Measurements from ENCODE around the gene FNBP1L. TPM values are rescaled to one million over a fixed set of nuclear protein-coding genes. Genes with fewer than 3 reads are reported as not detected.

FNBP1L gene
- total RNA-seq, 8 experiments from 2014 or later: 4.8 to 189 (median 125) TPM

GRCh38 chr1:93573940-93574469 is 126.1 kb downstream of the FNBP1L start:
- no peak overlapping the region for H3K27ac ChIP-seq
- H3K4me1 ChIP-seq (replicated peaks in 1 of 2): peaks cover 5 to 13% of the 10 kb centered on the region in 2 donors
- ATAC-seq (replicated peaks in 6 of 8): no peak
- in situ Hi-C loops (cut with MboI; ENCODE audit: low pct_unique_long_range_greater_than_20kb in 2 of 9, low sequenced_read_pairs in 9 of 9, unreplicated experiment in 9 of 9): no loop called here
- WGBS, 10 experiments: 64 to 100% (median 86%) methylated on average over 1 of the region's 1 CpG; no CpG with 5 or more reads in 5 of the 10 experiments
- H3K4me3 ChIP-seq: no peak overlapping the region

DNA sequence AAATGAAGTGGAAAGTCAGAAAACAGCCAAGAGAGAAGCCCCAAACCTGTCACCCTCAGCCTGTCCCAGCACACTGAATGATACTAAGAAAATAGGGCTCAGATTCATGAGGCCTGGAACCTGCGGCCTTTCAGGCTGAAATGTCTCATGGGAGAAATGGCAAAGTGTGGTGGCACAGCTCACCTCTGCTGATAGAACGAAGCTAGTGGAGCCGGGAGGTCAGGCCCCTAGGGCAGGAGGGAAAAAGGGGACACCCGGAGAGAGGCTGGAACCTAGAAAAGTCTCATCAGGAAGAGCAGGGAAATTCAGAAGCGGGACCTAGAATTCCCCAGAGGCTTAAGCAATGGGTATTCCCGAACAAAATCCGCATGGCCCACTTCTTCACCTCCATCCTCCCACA is 126.6 kb downstream of the FNBP1L start:
- no peak for ATAC-seq (replicated peaks in 6 of 8)
- WGBS, 10 experiments: 86 to 100% (median 94%) methylated on average over 2 to 7 of the region's 7 CpGs; no CpG with 5 or more reads in 3 of the 10 experiments
- H3K27ac ChIP-seq: no peak overlapping the region
- in situ Hi-C loops (cut with MboI; ENCODE audit: low pct_unique_long_range_greater_than_20kb in 2 of 9, low sequenced_read_pairs in 9 of 9, unreplicated experiment in 9 of 9): no loop called here
- no peak overlapping the region for H3K4me3 ChIP-seq
- H3K4me1 ChIP-seq (replicated peaks in 1 of 2): peaks cover 5 to 13% of the 10 kb centered on the region in 2 donors

DNA sequence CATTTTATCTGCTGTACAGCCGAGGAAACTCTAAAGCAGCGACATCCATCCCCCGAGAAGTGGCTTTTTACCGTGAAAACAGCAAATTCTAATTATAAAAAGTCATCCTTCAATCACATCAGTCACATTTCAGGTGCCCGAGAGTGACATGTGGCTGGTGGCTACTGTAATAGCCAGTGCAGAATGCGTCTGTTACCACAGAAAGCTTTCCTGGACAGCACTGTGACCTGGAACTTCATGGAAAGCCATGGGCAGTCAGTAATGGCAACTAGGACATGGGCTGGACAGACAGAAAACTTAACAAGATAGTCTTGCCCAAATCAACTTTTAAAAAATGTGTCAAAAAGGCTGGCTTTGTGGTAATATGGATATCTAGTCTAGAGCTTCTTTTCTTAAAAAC is 127.1 kb downstream of the FNBP1L start:
- in situ Hi-C loops (cut with MboI; ENCODE audit: low pct_unique_long_range_greater_than_20kb in 2 of 9, low sequenced_read_pairs in 9 of 9, unreplicated experiment in 9 of 9): loop anchor here in 1 of 9 experiments (25.0 kb wide), 2 partner anchors 113 to 263 kb away; no protein-coding TSS in a partner anchor
- H3K4me1 ChIP-seq (replicated peaks in 1 of 2): peaks cover 5 to 13% of the 10 kb centered on the region in 2 donors
- no peak overlapping the region for H3K27ac ChIP-seq
- no peak for ATAC-seq (replicated peaks in 6 of 8)
- WGBS, 10 experiments: 60 to 97% (median 89%) methylated on average over 1 to 6 of the region's 6 CpGs; no CpG with 5 or more reads in 3 of the 10 experiments
- no peak overlapping the region for H3K4me3 ChIP-seq

- peaks cover 5 to 13% of the 10 kb centered on the region in 2 donors for H3K4me1 ChIP-seq (replicated peaks in 1 of 2)
- 60 to 87% (median 84%) methylated on average over 1 to 8 of the region's 10 CpGs; no CpG with 5 or more reads in 2 of the 10 experiments for WGBS, 10 experiments
- peak overlapping the region in 1 of 2 donors; percentile 3 for H3K27ac ChIP-seq
- ATAC-seq (replicated peaks in 6 of 8): peak in 5 of 8 experiments; percentile 55 to 77 (median 64)
- H3K4me3 ChIP-seq: no peak overlapping the region
- in situ Hi-C loops (cut with MboI; ENCODE audit: low pct_unique_long_range_greater_than_20kb in 2 of 9, low sequenced_read_pairs in 9 of 9, unreplicated experiment in 9 of 9): loop anchor here in 1 of 9 experiments (25.0 kb wide), 2 partner anchors 113 to 263 kb away; no protein-coding TSS in a partner anchor
Measured at GRCh38 chr1:93575621-93576284, 127.8 kb downstream of the FNBP1L start.

- peak overlapping the region in 1 of 2 donors; percentile 3 for H3K27ac ChIP-seq
- in situ Hi-C loops (cut with MboI; ENCODE audit: low pct_unique_long_range_greater_than_20kb in 2 of 9, low sequenced_read_pairs in 9 of 9, unreplicated experiment in 9 of 9): loop anchor here in 1 of 9 experiments (25.0 kb wide), 2 partner anchors 114 to 264 kb away; no protein-coding TSS in a partner anchor
- WGBS, 10 experiments: 33 to 80% (median 67%) methylated on average over 3 to 9 of the region's 9 CpGs; no CpG with 5 or more reads in 2 of the 10 experiments
- peaks cover 5 to 13% of the 10 kb centered on the region in 2 donors for H3K4me1 ChIP-seq (replicated peaks in 1 of 2)
- peak in 5 of 8 experiments; percentile 65 to 80 (median 70) for ATAC-seq (replicated peaks in 6 of 8)
- no peak overlapping the region for H3K4me3 ChIP-seq
Measured at GRCh38 chr1:93576346-93576745, 128.4 kb downstream of the FNBP1L start.

DNA sequence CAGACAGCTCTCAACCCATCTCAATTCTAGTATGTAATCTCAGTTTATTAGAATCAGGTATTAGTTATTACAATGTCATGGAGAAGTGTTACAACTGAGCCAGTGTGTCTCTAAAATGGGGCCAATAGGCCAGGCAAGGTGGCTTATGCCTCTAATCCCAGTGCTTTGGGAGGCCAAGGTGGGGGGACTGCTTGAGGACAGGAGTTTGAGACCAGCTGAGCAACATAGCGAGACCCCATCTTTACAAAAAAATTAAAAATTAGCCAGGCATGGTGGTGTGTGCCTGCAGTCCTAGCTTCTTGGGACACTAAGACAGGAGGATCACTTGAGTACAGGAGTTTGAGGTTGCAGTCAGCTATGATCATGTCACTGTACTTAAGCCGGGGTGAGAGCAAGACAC is 128.8 kb downstream of the FNBP1L start:
- Histone ChIP-seq H3K4me3 (no peak overlapping the region), H3K27ac (no peak overlapping the region), H3K4me1 (replicated peaks in 1 of 2) (peaks cover 5 to 13% of the 10 kb centered on the region in 2 donors)
- no peak for ATAC-seq (replicated peaks in 6 of 8)
- in situ Hi-C loops (cut with MboI; ENCODE audit: low pct_unique_long_range_greater_than_20kb in 2 of 9, low sequenced_read_pairs in 9 of 9, unreplicated experiment in 9 of 9): loop anchor here in 1 of 9 experiments (25.0 kb wide), 2 partner anchors 114 to 264 kb away; no protein-coding TSS in a partner anchor
- WGBS, 10 experiments: 60 to 100% (median 96%) methylated on average over 1 to 2 of the region's 2 CpGs; no CpG with 5 or more reads in 4 of the 10 experiments

DNA sequence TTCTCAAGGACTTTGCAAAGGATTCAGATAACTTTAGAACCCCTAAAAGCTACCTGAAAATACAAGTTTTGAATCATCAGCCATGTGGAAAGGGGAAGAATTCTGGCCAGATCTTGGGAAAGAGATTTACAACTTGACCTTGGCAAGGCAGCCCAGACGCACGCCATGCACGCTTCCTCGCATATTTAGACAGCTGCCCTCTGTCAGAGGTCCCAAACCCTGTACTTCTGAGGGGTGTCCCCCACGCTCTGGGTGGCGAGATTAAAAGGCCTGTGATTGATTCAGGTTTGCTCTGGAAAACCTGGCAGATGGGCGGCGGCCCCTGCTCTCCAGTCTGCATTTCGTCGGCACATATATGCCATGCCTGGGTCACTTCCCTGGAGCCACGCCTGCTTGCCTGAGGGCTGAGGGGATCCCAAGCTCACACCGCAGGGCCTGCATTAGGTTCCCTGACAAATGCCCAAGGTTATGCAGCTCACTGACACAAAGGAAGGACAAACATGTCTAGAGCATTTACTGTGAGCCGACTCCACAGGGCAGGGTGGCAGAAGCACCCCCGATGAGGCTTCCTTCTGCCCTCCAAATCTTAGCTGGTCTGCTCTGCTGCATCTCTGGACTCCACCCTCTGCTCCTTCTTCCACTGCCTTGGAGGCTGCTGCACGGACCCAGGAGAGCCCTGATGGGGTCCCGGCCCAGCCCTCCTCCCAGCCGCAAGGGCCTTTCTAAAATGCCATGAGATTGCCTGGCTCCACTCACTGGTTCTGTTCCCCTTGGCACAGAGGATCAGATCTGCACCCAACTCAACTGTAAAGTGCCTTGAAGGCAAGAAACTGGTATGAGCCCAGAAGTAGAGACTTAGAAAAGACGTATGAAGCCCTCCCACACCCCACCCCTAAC is 129.9 kb downstream of the FNBP1L start:
- in situ Hi-C loops (cut with MboI; ENCODE audit: low pct_unique_long_range_greater_than_20kb in 2 of 9, low sequenced_read_pairs in 9 of 9, unreplicated experiment in 9 of 9): loop anchor here in 1 of 9 experiments (25.0 kb wide), 2 partner anchors 115 to 265 kb away; no protein-coding TSS in a partner anchor
- Histone ChIP-seq H3K4me1 (replicated peaks in 1 of 2) (peaks cover 5 to 13% of the 10 kb centered on the region in 2 donors), H3K4me3 (no peak overlapping the region), H3K27ac (no peak overlapping the region)
- 51 to 100% (median 93%) methylated on average over 1 to 15 of the region's 18 CpGs; no CpG with 5 or more reads in 3 of the 10 experiments for WGBS, 10 experiments
- peak in 3 of 8 experiments; percentile 43 to 72 (median 49) for ATAC-seq (replicated peaks in 6 of 8)

GRCh38 chr1:93578433-93578830 is 130.5 kb downstream of the FNBP1L start:
- peaks cover 5 to 13% of the 10 kb centered on the region in 2 donors for H3K4me1 ChIP-seq (replicated peaks in 1 of 2)
- no peak for ATAC-seq (replicated peaks in 6 of 8)
- no peak overlapping the region for H3K4me3 ChIP-seq
- H3K27ac ChIP-seq: no peak overlapping the region
- WGBS, 10 experiments: 100% methylated on average over 2 of the region's 6 CpGs; no CpG with 5 or more reads in 8 of the 10 experiments
- in situ Hi-C loops (cut with MboI; ENCODE audit: low pct_unique_long_range_greater_than_20kb in 2 of 9, low sequenced_read_pairs in 9 of 9, unreplicated experiment in 9 of 9): loop anchor here in 1 of 9 experiments (25.0 kb wide), 2 partner anchors 116 to 266 kb away; no protein-coding TSS in a partner anchor

- no peak for ATAC-seq (replicated peaks in 6 of 8)
- in situ Hi-C loops (cut with MboI; ENCODE audit: low pct_unique_long_range_greater_than_20kb in 2 of 9, low sequenced_read_pairs in 9 of 9, unreplicated experiment in 9 of 9): loop anchor here in 1 of 9 experiments (25.0 kb wide), 2 partner anchors 117 to 267 kb away; no protein-coding TSS in a partner anchor
Measured at GRCh38 chr1:93578911-93579825, 131.2 kb downstream of the FNBP1L start.

DNA sequence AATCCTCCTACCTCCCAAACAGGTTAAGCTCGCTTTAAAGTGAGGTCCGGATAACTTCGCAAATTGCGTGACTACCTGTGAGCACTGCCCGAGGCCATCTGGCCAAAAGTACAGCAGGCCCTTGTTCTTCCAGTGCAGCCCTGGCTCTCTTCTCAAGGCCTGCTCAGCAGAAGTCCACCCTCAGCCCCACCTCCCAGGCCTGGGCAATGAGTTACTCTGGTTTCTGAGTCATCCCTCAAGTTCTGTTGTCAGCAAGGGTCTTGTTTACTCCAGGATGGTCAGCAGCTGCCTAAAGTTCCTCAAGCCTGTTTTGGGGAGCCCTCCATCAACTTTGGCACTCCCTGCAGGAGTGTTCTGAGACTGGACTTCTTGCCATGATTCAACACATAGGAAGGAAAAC is 132.0 kb downstream of the FNBP1L start:
- peaks cover 5 to 13% of the 10 kb centered on the region in 2 donors for H3K4me1 ChIP-seq (replicated peaks in 1 of 2)

More at GRCh38 chr1:93578911-93579825, 131.2 kb downstream of the FNBP1L start:
- Histone ChIP-seq H3K4me3 (no peak overlapping the region), H3K27ac (no peak overlapping the region), H3K4me1 (replicated peaks in 1 of 2) (peaks cover 5 to 13% of the 10 kb centered on the region in 2 donors)
- 80 to 100% (median 90%) methylated on average over 1 to 6 of the region's 11 CpGs; no CpG with 5 or more reads in 5 of the 10 experiments for WGBS, 10 experiments

More for the DNA sequence above, 132.0 kb downstream of the FNBP1L start:
- in situ Hi-C loops (cut with MboI; ENCODE audit: low pct_unique_long_range_greater_than_20kb in 2 of 9, low sequenced_read_pairs in 9 of 9, unreplicated experiment in 9 of 9): loop anchor here in 1 of 9 experiments (25.0 kb wide), 2 partner anchors 118 to 268 kb away; no protein-coding TSS in a partner anchor
- H3K4me3 ChIP-seq: no peak overlapping the region
- H3K27ac ChIP-seq: no peak overlapping the region
- peak in 2 of 8 experiments; percentile 48 to 66 for ATAC-seq (replicated peaks in 6 of 8)
- WGBS, 10 experiments: 6 to 100% (median 95%) methylated on average over 1 to 5 of the region's 5 CpGs; no CpG with 5 or more reads in 3 of the 10 experiments

All from motor neuron (in vitro differentiated cells).